CD14-positive monocyte (primary cell): ENCODE data around the gene DPP6. TPM values are rescaled to one million over a fixed set of nuclear protein-coding genes. Genes with fewer than 3 reads are reported as not detected.

ENCODE experiments used
- DNase-seq, 3 donors: peaks; one replicate each; pipeline ENCODE4 v3.0.0-alpha.2; 2011 to 2022
- H2AFZ ChIP-seq: 2 replicates; pipeline ENCODE4 v1.6.0; 2012; ENCODE audit warnings: mild to moderate bottlenecking, low read depth, low read length, inconsistent platforms; ENCODE audit not compliant: insufficient read depth, poor library complexity, severe bottlenecking
- H3K27ac ChIP-seq, 2 donors: 1 replicate in 1 of 2; 2 replicates in 1 of 2; pipeline ENCODE4 v1.5.1; 2012 to 2013; ENCODE audit warnings: low read length in 2 of 2, control low read depth in 1 of 2, inconsistent platforms in 1 of 2, low read depth in 1 of 2, mild to moderate bottlenecking in 1 of 2
- H3K27me3 ChIP-seq, 2 donors: one replicate each; pipeline versions ENCODE4 v1.6.0 to v1.6.1; 2011 to 2013; ENCODE audit warnings: low read length in 2 of 2; ENCODE audit not compliant: control insufficient read depth in 2 of 2, insufficient read depth in 2 of 2
- H3K36me3 ChIP-seq, 2 donors: replicated peaks in 1 of 2; 1 replicate in 1 of 2; 2 replicates in 1 of 2; pipeline versions ENCODE4 v1.5.1 to v1.6.1; 2012 to 2013; ENCODE audit warnings: low read length in 2 of 2, control low read depth in 1 of 2, inconsistent platforms in 1 of 2, mild to moderate bottlenecking in 1 of 2; ENCODE audit not compliant: insufficient read depth in 2 of 2, control insufficient read depth in 1 of 2
- H3K4me1 ChIP-seq, 2 donors: 1 replicate in 1 of 2; 2 replicates in 1 of 2; pipeline versions ENCODE4 v1.5.1 to v1.6.1; 2012 to 2013; ENCODE audit warnings: low read length in 2 of 2, control low read depth in 1 of 2, inconsistent platforms in 1 of 2, mild to moderate bottlenecking in 1 of 2, moderate library complexity in 1 of 2; ENCODE audit not compliant: insufficient read depth in 2 of 2, control insufficient read depth in 1 of 2
- H3K4me2 ChIP-seq: replicated peaks from 2 replicates; pipeline ENCODE3; 2012; ENCODE audit warnings: low read length, moderate library complexity, mild to moderate bottlenecking; ENCODE audit not compliant: poor library complexity, severe bottlenecking; ENCODE audit errors: extremely low read depth
- H3K4me3 ChIP-seq, 3 experiments: fragments of 200-600 bp in 1 of 3; sonication (generic) in 1 of 3; replicated peaks in 1 of 3; 1 replicate in 2 of 3; 2 replicates in 1 of 3; pipeline ENCODE4 v1.5.1; 2011 to 2013; ENCODE audit warnings: low read length in 3 of 3, mild to moderate bottlenecking in 3 of 3, control low read depth in 2 of 3, low read depth in 2 of 3, inconsistent platforms in 1 of 3, moderate library complexity in 1 of 3
- H3K79me2 ChIP-seq: 2 replicates; pipeline ENCODE4 v1.6.0; 2012; ENCODE audit warnings: mild to moderate bottlenecking, control low read depth, inconsistent platforms, low read length, moderate library complexity; ENCODE audit not compliant: insufficient read depth
- H3K9ac ChIP-seq: 2 replicates; pipeline ENCODE4 v1.6.0; 2017; ENCODE audit warnings: low read length, mild to moderate bottlenecking; ENCODE audit not compliant: insufficient read depth, poor library complexity, severe bottlenecking
- H3K9me3 ChIP-seq, 2 donors: replicated peaks in 1 of 2; 1 replicate in 1 of 2; 2 replicates in 1 of 2; pipeline versions ENCODE4 v1.5.1 to v1.6.1; 2012 to 2013; ENCODE audit warnings: low read length in 2 of 2, control low read depth in 1 of 2; ENCODE audit not compliant: control insufficient read depth in 1 of 2, insufficient read depth in 1 of 2
- H4K20me1 ChIP-seq: 2 replicates; pipeline ENCODE4 v1.6.0; 2012; ENCODE audit warnings: mild to moderate bottlenecking, low read length, control low read depth, moderate library complexity; ENCODE audit not compliant: insufficient read depth
- H3K27ac Mint-ChIP-seq, 7 donors: one replicate each; pipeline ENCODE4 v1.8.0; 2020; ENCODE audit warnings: mild to moderate bottlenecking in 7 of 7, mixed read lengths in 7 of 7, moderate library complexity in 6 of 7, inconsistent platforms in 2 of 7
- H3K27me3 Mint-ChIP-seq, 3 donors: one replicate each; pipeline ENCODE4 v1.8.0; 2021 to 2022; ENCODE audit warnings: low read depth in 3 of 3, mild to moderate bottlenecking in 3 of 3, mixed read lengths in 3 of 3, moderate library complexity in 3 of 3, inconsistent platforms in 1 of 3
- H3K36me3 Mint-ChIP-seq, 2 donors: one replicate each; pipeline ENCODE4 v1.8.0; 2020; ENCODE audit warnings: mixed read lengths in 2 of 2, inconsistent platforms in 1 of 2, mild to moderate bottlenecking in 1 of 2
- H3K4me1 Mint-ChIP-seq: one replicate; pipeline ENCODE4 v1.8.0; 2020; ENCODE audit warnings: mild to moderate bottlenecking, mixed read lengths
- H3K4me3 Mint-ChIP-seq, 2 donors: one replicate each; pipeline ENCODE4 v1.8.0; 2020; ENCODE audit warnings: mild to moderate bottlenecking in 2 of 2, mixed read lengths in 2 of 2, moderate library complexity in 1 of 2
- H3K9me3 Mint-ChIP-seq, 7 donors: one replicate each; pipeline ENCODE4 v1.8.0; 2020 to 2022; ENCODE audit warnings: mixed read lengths in 7 of 7, mild to moderate bottlenecking in 6 of 7, moderate library complexity in 6 of 7, inconsistent platforms in 2 of 7
- WGBS: methylation state at CpG from one replicate; pipeline ENCODE4 v1.1.5; 2013; ENCODE audit warnings: missing lambda C conversion rate; ENCODE audit not compliant: insufficient coverage; 5-methylcytosine and 5-hydroxymethylcytosine counted together
- intact Hi-C, 2 donors: fragments of 100-400 bp; cut with micrococcal nuclease; formaldehyde crosslinking; loops; one replicate each; pipeline versions ENCODE4 v1.15.0 to v1.15.1; 2023
- polyA plus RNA-seq, 3 donors: library from polyadenylated mRNA; depleted of rRNA in 1 of 3; unstranded in 2 of 3; stranded (reverse) in 1 of 3; fragments of 300-500 nt in 2 of 3; fragments of >200 nt in 1 of 3; fragmentation: Illumina TruSeq in 2 of 3; gene quantifications; 1 replicate in 2 of 3; 2 replicates in 1 of 3; pipeline ENCODE4 v1.2.3, GENCODE V29; 2012 to 2021
- TF ChIP-seq, protein P1 (sequence below): fragments of 200-600 bp; IDR thresholded peaks from one replicate; pipeline ENCODE4 v1.8.0; 2022; ENCODE audit warnings: antibody characterized with exemption, mild to moderate bottlenecking

DPP6 gene
- polyA plus RNA-seq, 3 donors = not detected

DNA sequence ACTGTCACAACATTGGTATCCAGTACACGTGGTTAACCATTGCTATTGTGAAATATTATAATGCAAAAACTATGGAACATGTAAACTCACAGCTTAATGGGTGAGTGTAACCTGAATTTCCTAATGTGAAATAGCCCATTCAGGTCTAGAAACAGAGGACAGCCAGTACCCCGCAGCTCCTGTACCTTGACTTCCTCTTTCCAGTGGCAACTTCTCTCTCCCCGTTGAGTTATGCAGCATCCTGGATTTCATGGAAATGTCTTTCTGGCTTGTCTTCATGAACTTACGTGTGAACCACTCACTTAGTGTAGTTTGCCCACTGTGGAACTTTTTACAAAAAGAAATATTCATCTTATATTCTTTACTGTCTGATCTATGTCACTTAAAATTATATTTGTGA lies 384.4 kb downstream of the DPP6 start:
- TF ChIP-seq, protein P1, sequence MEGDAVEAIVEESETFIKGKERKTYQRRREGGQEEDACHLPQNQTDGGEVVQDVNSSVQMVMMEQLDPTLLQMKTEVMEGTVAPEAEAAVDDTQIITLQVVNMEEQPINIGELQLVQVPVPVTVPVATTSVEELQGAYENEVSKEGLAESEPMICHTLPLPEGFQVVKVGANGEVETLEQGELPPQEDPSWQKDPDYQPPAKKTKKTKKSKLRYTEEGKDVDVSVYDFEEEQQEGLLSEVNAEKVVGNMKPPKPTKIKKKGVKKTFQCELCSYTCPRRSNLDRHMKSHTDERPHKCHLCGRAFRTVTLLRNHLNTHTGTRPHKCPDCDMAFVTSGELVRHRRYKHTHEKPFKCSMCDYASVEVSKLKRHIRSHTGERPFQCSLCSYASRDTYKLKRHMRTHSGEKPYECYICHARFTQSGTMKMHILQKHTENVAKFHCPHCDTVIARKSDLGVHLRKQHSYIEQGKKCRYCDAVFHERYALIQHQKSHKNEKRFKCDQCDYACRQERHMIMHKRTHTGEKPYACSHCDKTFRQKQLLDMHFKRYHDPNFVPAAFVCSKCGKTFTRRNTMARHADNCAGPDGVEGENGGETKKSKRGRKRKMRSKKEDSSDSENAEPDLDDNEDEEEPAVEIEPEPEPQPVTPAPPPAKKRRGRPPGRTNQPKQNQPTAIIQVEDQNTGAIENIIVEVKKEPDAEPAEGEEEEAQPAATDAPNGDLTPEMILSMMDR = no peak
- no peak overlapping the region for H3K27ac Mint-ChIP-seq

DNA sequence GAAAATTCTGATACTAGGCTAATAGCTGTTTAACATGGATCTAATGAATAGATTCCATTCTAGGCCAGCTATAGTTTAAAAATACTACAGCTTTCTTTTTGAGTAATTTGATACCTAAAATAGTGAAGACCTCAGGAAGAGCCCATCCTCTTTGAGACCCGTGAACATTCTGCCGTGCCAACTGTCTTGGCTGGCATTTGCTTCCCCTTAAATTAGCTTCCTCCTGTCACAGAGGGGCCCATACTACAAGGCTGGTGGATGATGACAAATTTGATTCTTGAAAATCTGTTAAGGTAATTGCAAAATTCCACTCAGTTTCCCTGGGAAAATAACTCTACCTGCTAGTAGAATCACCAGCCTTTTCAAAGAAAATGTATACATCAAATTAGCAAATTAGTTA lies 385.0 kb downstream of the DPP6 start:
- Histone ChIP-seq H4K20me1 (no peaks in the 10 kb centered on the region), H2AFZ (no peak overlapping the region), H3K36me3 (no peaks in the 10 kb centered on the region), H3K79me2 (no peaks in the 10 kb centered on the region), H3K4me3 (no peak overlapping the region), H3K4me1 (no peaks in the 10 kb centered on the region), H3K9ac (no peak overlapping the region), H3K4me2 (no peak overlapping the region), H3K9me3 (peaks cover 7 to 16% of the 10 kb centered on the region in 2 donors), H3K27me3 (no peaks in the 10 kb centered on the region), H3K27ac (no peak overlapping the region)
- no CpG with 5 or more reads among the region's 2 CpGs for WGBS
- no peaks in the 10 kb centered on the region for H3K36me3 Mint-ChIP-seq
- no peaks in the 10 kb centered on the region for H3K4me1 Mint-ChIP-seq
- H3K9me3 Mint-ChIP-seq = peaks cover 0 to 20% (median 9%) of the 10 kb centered on the region in 7 donors
- DNase-seq = no peak
- H3K27me3 Mint-ChIP-seq = peaks cover 0 to under 1% (median 0%) of the 10 kb centered on the region in 3 donors
- TF ChIP-seq, protein P1 = no peak
- H3K4me3 Mint-ChIP-seq = no peak overlapping the region
- no peak overlapping the region for H3K27ac Mint-ChIP-seq
- intact Hi-C loops = no loop called here

More for the DNA sequence above, 384.4 kb downstream of the DPP6 start:
- Mint-ChIP-seq H3K4me1 (no peaks in the 10 kb centered on the region), H3K36me3 (no peaks in the 10 kb centered on the region), H3K4me3 (no peak overlapping the region), H3K9me3 (peaks cover 0 to 20% (median 9%) of the 10 kb centered on the region in 7 donors), H3K27me3 (no peaks in the 10 kb centered on the region)
- no peaks in the 10 kb centered on the region for H3K4me1 ChIP-seq
- intact Hi-C loops = no loop called here
- no peak overlapping the region for H2AFZ ChIP-seq
- no peaks in the 10 kb centered on the region for H4K20me1 ChIP-seq
- 25% methylated on average over 1 of the region's 4 CpGs for whole genome bisulfite sequencing
- H3K9ac ChIP-seq = no peak overlapping the region
- no peaks in the 10 kb centered on the region for H3K79me2 ChIP-seq
- no peak overlapping the region for H3K4me3 ChIP-seq
- peaks cover 11 to 20% of the 10 kb centered on the region in 2 donors for H3K9me3 ChIP-seq
- DNase-seq = no peak
- no peak overlapping the region for H3K27ac ChIP-seq
- no peak overlapping the region for H3K4me2 ChIP-seq
- no peaks in the 10 kb centered on the region for H3K36me3 ChIP-seq
- H3K27me3 ChIP-seq = no peaks in the 10 kb centered on the region
